ENCODE results near the gene TSPEAR. TPM values are rescaled to one million over a fixed set of nuclear protein-coding genes. Genes with fewer than 3 reads are reported as not detected.
A peak's percentile ranks its signal among the peaks of the same experiment; 100 is the strongest.
"Not testable (repeated sequence)": the region's sequence is repeated elsewhere in the genome, so short reads cannot be mapped to it uniquely, and the experiment has no call there.

TSPEAR gene
- total RNA-seq, 2 experiments from 2014 or later, result not detected

- no peaks in the 10 kb centered on the region for H3K27me3 Mint-ChIP-seq
- no peaks in the 10 kb centered on the region for H3K36me3 Mint-ChIP-seq
- no peak for DNase-seq
- H3K4me1 Mint-ChIP-seq, result no peaks in the 10 kb centered on the region
- no peak overlapping the region for H3K27ac Mint-ChIP-seq
- H3K4me3 Mint-ChIP-seq, result no peak overlapping the region
- no peaks in the 10 kb centered on the region for H3K9me3 Mint-ChIP-seq
Measured at GRCh38 chr21:44511938-44512275, 199.5 kb downstream of the TSPEAR start.

- H3K4me1 Mint-ChIP-seq, result no peaks in the 10 kb centered on the region
- no peak overlapping the region for H3K4me3 Mint-ChIP-seq
- H3K27me3 Mint-ChIP-seq, result no peaks in the 10 kb centered on the region
- H3K9me3 Mint-ChIP-seq, result no peaks in the 10 kb centered on the region
- H3K27ac Mint-ChIP-seq, result no peak overlapping the region
- DNase-seq, result no peak
- H3K36me3 Mint-ChIP-seq, result no peaks in the 10 kb centered on the region
Measured at GRCh38 chr21:44511219-44511937, 200.0 kb downstream of the TSPEAR start.

GRCh38 chr21:44510508-44511218 is 200.7 kb downstream of the TSPEAR start:
- Mint-ChIP-seq H3K9me3 (no peaks in the 10 kb centered on the region), H3K27me3 (no peaks in the 10 kb centered on the region), H3K36me3 (no peaks in the 10 kb centered on the region), H3K4me3 (no peak overlapping the region), H3K4me1 (no peaks in the 10 kb centered on the region), H3K27ac (no peak overlapping the region)
- DNase-seq, result peak; percentile 80

- Mint-ChIP-seq H3K27me3 (no peaks in the 10 kb centered on the region), H3K27ac (no peak overlapping the region), H3K4me3 (no peak overlapping the region), H3K36me3 (no peaks in the 10 kb centered on the region), H3K9me3 (no peaks in the 10 kb centered on the region), H3K4me1 (no peaks in the 10 kb centered on the region)
- DNase-seq, result no peak
Measured at GRCh38 chr21:44510109-44510507, 201.3 kb downstream of the TSPEAR start.

GRCh38 chr21:44509539-44509938 is 201.8 kb downstream of the TSPEAR start:
- Mint-ChIP-seq H3K27ac (no peak overlapping the region), H3K36me3 (no peaks in the 10 kb centered on the region), H3K4me3 (no peak overlapping the region), H3K4me1 (no peaks in the 10 kb centered on the region), H3K9me3 (no peaks in the 10 kb centered on the region), H3K27me3 (no peaks in the 10 kb centered on the region)
- no peak for DNase-seq

- Mint-ChIP-seq H3K36me3 (no peaks in the 10 kb centered on the region), H3K9me3 (no peaks in the 10 kb centered on the region), H3K4me1 (peaks cover under 1% of the 10 kb centered on the region), H3K4me3 (no peak overlapping the region), H3K27me3 (no peaks in the 10 kb centered on the region), H3K27ac (no peak overlapping the region)
- no peak for DNase-seq
Measured at GRCh38 chr21:44508711-44509445, 202.5 kb downstream of the TSPEAR start.

- no peaks in the 10 kb centered on the region for H3K27me3 Mint-ChIP-seq
- no peak overlapping the region for H3K27ac Mint-ChIP-seq
- no peak for DNase-seq
- peaks cover 2% of the 10 kb centered on the region for H3K4me1 Mint-ChIP-seq
- H3K9me3 Mint-ChIP-seq, result no peaks in the 10 kb centered on the region
- H3K36me3 Mint-ChIP-seq, result no peaks in the 10 kb centered on the region
- H3K4me3 Mint-ChIP-seq, result no peak overlapping the region
Measured at GRCh38 chr21:44508426-44508710, 203.0 kb downstream of the TSPEAR start.

GRCh38 chr21:44507673-44508425 is 203.5 kb downstream of the TSPEAR start:
- H3K27me3 Mint-ChIP-seq, result no peaks in the 10 kb centered on the region
- no peaks in the 10 kb centered on the region for H3K36me3 Mint-ChIP-seq
- no peak overlapping the region for H3K4me3 Mint-ChIP-seq
- no peaks in the 10 kb centered on the region for H3K9me3 Mint-ChIP-seq
- no peak for DNase-seq
- peaks cover 2% of the 10 kb centered on the region for H3K4me1 Mint-ChIP-seq
- H3K27ac Mint-ChIP-seq, result no peak overlapping the region

- no peak for DNase-seq
- Mint-ChIP-seq H3K36me3 (no peaks in the 10 kb centered on the region), H3K27ac (no peak overlapping the region), H3K9me3 (no peaks in the 10 kb centered on the region), H3K4me3 (no peak overlapping the region), H3K4me1 (peaks cover 2% of the 10 kb centered on the region), H3K27me3 (no peaks in the 10 kb centered on the region)
Measured at GRCh38 chr21:44506279-44507255, 204.8 kb downstream of the TSPEAR start.

GRCh38 chr21:44505673-44506278 is 205.6 kb downstream of the TSPEAR start:
- Mint-ChIP-seq H3K4me3 (no peak overlapping the region), H3K36me3 (no peaks in the 10 kb centered on the region), H3K9me3 (no peaks in the 10 kb centered on the region), H3K27ac (no peak overlapping the region), H3K4me1 (peaks cover 2% of the 10 kb centered on the region), H3K27me3 (no peaks in the 10 kb centered on the region)
- no peak for DNase-seq

- Mint-ChIP-seq H3K4me1 (peaks cover 2% of the 10 kb centered on the region), H3K27ac (no peak overlapping the region), H3K27me3 (no peaks in the 10 kb centered on the region), H3K36me3 (no peaks in the 10 kb centered on the region), H3K9me3 (no peaks in the 10 kb centered on the region), H3K4me3 (no peak overlapping the region)
- DNase-seq, result no peak
Measured at GRCh38 chr21:44503901-44504399, 207.4 kb downstream of the TSPEAR start.

GRCh38 chr21:44503006-44503889 is 208.1 kb downstream of the TSPEAR start:
- H3K9me3 Mint-ChIP-seq, H3K27me3 Mint-ChIP-seq, H3K27ac Mint-ChIP-seq, DNase-seq, H3K4me3 Mint-ChIP-seq, H3K36me3 Mint-ChIP-seq, H3K4me1 Mint-ChIP-seq: not testable (repeated sequence)
